ENCODE measurements around the gene RSPH1. TPM values are rescaled to one million over a fixed set of nuclear protein-coding genes. Genes with fewer than 3 reads are reported as not detected.

Gene RSPH1
- total RNA-seq, 1 donor from 2014 or later = 0.42 TPM

- no peak overlapping the region for H3K4me3 Mint-ChIP-seq
- peaks cover 23% of the 10 kb centered on the region for H3K27me3 Mint-ChIP-seq (ENCODE audit: low read depth)
- no peak for TF ChIP-seq CTCF (IDR thresholded peaks at IDR 0.05; ENCODE audit: unreplicated experiment)
- H3K27ac Mint-ChIP-seq = no peak overlapping the region
- H3K9me3 Mint-ChIP-seq = no peaks in the 10 kb centered on the region
- no peaks in the 10 kb centered on the region for H3K36me3 Mint-ChIP-seq
- H3K4me1 Mint-ChIP-seq = peaks cover 14% of the 10 kb centered on the region
- DNase-seq (ENCODE audit: low spot score in 2 of 2, unreplicated experiment in 2 of 2) = no peak
Observed at GRCh38 chr21:42493109-42494060, 2.6 kb downstream of the RSPH1 start.

GRCh38 chr21:42492201-42492600 lies 3.8 kb downstream of the RSPH1 start:
- no peaks in the 10 kb centered on the region for H3K9me3 Mint-ChIP-seq
- DNase-seq (ENCODE audit: low spot score in 2 of 2, unreplicated experiment in 2 of 2) = no peak
- H3K36me3 Mint-ChIP-seq = no peaks in the 10 kb centered on the region
- H3K4me1 Mint-ChIP-seq = peaks cover 14% of the 10 kb centered on the region
- peaks cover 33% of the 10 kb centered on the region for H3K27me3 Mint-ChIP-seq (ENCODE audit: low read depth)
- TF ChIP-seq CTCF (IDR thresholded peaks at IDR 0.05; ENCODE audit: unreplicated experiment) = no peak
- no peak overlapping the region for H3K4me3 Mint-ChIP-seq
- no peak overlapping the region for H3K27ac Mint-ChIP-seq

GRCh38 chr21:42491328-42491727 lies 4.7 kb downstream of the RSPH1 start:
- TF ChIP-seq CTCF (IDR thresholded peaks at IDR 0.05; ENCODE audit: unreplicated experiment) = no peak
- DNase-seq (ENCODE audit: low spot score in 2 of 2, unreplicated experiment in 2 of 2) = no peak
- no peaks in the 10 kb centered on the region for H3K9me3 Mint-ChIP-seq
- no peak overlapping the region for H3K27ac Mint-ChIP-seq
- peaks cover 7% of the 10 kb centered on the region for H3K4me1 Mint-ChIP-seq
- H3K27me3 Mint-ChIP-seq (ENCODE audit: low read depth) = peaks cover 42% of the 10 kb centered on the region
- H3K4me3 Mint-ChIP-seq = no peak overlapping the region
- no peaks in the 10 kb centered on the region for H3K36me3 Mint-ChIP-seq

GRCh38 chr21:42490720-42491119 lies 5.3 kb downstream of the RSPH1 start:
- Mint-ChIP-seq H3K9me3 (no peaks in the 10 kb centered on the region), H3K27me3 (ENCODE audit: low read depth) (peaks cover 44% of the 10 kb centered on the region), H3K4me1 (peaks cover 3% of the 10 kb centered on the region), H3K36me3 (no peaks in the 10 kb centered on the region), H3K4me3 (no peak overlapping the region), H3K27ac (no peak overlapping the region)
- TF ChIP-seq CTCF (IDR thresholded peaks at IDR 0.05; ENCODE audit: unreplicated experiment) = no peak
- DNase-seq (ENCODE audit: low spot score in 2 of 2, unreplicated experiment in 2 of 2) = no peak

- Mint-ChIP-seq H3K27ac (no peak overlapping the region), H3K36me3 (no peaks in the 10 kb centered on the region), H3K27me3 (ENCODE audit: low read depth) (peaks cover 47% of the 10 kb centered on the region), H3K4me3 (no peak overlapping the region), H3K4me1 (no peaks in the 10 kb centered on the region), H3K9me3 (no peaks in the 10 kb centered on the region)
- DNase-seq (ENCODE audit: low spot score in 2 of 2, unreplicated experiment in 2 of 2) = no peak
- no peak for TF ChIP-seq CTCF (IDR thresholded peaks at IDR 0.05; ENCODE audit: unreplicated experiment)
Observed at GRCh38 chr21:42489991-42490390, 6.0 kb downstream of the RSPH1 start.
